ENCODE data around the gene GMNC. TPM values are rescaled to one million over a fixed set of nuclear protein-coding genes. Genes with fewer than 3 reads are reported as not detected.

GMNC gene
- total RNA-seq, 4 donors from 2014 or later = not detected

DNA sequence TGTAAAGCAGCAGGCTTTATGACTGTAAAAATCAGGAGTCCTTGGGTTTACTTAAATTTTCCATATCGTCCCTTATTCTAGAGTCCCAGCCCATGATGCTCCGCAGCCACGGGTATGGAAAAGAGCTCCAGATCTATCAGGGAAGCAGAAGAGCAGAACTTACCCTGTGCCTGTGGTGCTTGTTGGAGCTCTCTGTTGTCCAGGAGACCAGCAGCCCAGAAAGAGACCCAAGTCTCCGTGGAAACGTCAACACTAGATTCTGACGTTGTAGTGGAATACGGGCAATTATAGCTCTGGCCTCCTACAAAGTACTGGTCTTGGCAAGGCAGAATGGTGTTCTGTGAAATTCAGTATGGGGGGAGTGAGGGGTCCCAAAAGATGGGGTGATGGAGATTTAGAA is 2.0 kb downstream of the GMNC start:
- DNase-seq (ENCODE audit: low spot score in 2 of 2) = no peak
- TF ChIP-seq POLR2A (IDR thresholded peaks at IDR 0.05) = no peak
- TF ChIP-seq, protein P1, sequence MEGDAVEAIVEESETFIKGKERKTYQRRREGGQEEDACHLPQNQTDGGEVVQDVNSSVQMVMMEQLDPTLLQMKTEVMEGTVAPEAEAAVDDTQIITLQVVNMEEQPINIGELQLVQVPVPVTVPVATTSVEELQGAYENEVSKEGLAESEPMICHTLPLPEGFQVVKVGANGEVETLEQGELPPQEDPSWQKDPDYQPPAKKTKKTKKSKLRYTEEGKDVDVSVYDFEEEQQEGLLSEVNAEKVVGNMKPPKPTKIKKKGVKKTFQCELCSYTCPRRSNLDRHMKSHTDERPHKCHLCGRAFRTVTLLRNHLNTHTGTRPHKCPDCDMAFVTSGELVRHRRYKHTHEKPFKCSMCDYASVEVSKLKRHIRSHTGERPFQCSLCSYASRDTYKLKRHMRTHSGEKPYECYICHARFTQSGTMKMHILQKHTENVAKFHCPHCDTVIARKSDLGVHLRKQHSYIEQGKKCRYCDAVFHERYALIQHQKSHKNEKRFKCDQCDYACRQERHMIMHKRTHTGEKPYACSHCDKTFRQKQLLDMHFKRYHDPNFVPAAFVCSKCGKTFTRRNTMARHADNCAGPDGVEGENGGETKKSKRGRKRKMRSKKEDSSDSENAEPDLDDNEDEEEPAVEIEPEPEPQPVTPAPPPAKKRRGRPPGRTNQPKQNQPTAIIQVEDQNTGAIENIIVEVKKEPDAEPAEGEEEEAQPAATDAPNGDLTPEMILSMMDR (IDR thresholded peaks at IDR 0.05) = no peak
- 76% methylated on average over 7 of the region's 7 CpGs for WGBS, 2 donors
- H3K4me3 ChIP-seq (ENCODE audit: low read depth, poor library complexity, severe bottlenecking) = no peak overlapping the region
- intact Hi-C loops (cut with DNase I; ENCODE audit: low total_unique reads) = no loop called here

DNA sequence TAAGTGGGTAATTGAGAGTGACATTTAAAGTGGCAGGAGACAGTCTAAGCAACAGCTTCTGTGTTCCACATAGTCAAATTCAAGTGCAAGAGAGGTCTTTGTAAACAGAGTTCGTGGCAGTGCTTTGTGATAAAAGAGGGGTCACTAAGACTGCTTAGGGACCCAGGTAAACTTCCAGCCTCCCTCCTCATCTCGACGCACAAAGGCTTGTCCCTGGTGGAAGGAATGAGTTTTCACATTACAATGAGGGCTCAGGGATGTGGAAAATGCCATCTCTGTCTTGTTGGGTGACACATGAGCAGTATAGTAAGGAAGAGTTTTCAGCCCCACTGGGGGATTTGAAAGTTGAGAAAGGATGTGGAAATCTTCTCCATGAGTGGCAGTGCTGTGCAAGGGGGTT is 7.3 kb downstream of the GMNC start:
- no peak for DNase-seq (ENCODE audit: low spot score in 2 of 2)
- no peak overlapping the region for H3K4me3 ChIP-seq (ENCODE audit: low read depth, poor library complexity, severe bottlenecking)
- TF ChIP-seq POLR2A (IDR thresholded peaks at IDR 0.05) = no peak
- TF ChIP-seq, protein P1 (IDR thresholded peaks at IDR 0.05) = no peak
- intact Hi-C loops (cut with DNase I; ENCODE audit: low total_unique reads) = no loop called here
- 48 to 60% methylated on average over 3 of the region's 3 CpGs for WGBS, 2 donors

DNA sequence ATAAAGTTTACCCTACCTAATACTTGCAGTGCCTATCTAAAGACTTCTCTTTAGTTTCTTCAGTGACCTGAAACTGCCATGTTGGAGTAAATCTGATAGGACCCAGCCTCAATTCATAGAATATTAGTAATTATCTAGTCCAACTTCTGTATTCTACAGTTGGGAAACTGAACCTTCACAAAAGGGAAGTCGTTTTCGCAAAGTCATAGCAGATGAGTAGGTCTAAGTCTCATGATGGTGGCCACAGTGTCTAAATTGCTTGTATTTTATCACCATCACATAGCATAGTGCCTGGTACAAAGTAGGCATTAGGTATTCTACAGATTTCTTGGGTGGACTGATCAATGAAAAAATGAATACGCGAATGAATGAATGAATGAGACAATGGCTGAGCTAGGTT is 8.4 kb downstream of the GMNC start:
- no peak for TF ChIP-seq POLR2A (IDR thresholded peaks at IDR 0.05)
- TF ChIP-seq, protein P1 (IDR thresholded peaks at IDR 0.05) = no peak
- H3K4me3 ChIP-seq (ENCODE audit: low read depth, poor library complexity, severe bottlenecking) = no peak overlapping the region
- intact Hi-C loops (cut with DNase I; ENCODE audit: low total_unique reads) = no loop called here
- no peak for DNase-seq (ENCODE audit: low spot score in 2 of 2)
- 88 to 90% methylated on average over 4 of the region's 4 CpGs for WGBS, 2 donors

DNA sequence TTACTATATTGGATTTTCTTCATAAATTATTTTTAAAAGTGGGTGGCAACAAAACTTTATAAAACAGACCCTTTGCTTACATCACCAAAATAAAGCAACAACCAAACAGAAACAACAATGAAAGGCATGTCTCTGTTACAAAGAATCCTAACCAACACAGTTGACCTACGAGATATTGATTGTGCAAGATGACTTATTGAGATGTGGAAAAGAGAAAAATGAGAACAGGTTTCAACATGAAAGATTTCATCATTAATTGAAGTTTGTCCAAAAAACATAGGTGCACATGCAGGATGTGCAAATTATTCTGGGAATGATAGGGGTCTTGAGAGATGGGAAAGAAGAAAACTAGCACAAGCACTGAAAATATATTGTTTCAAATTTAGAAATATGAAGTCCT is 9.0 kb downstream of the GMNC start:
- intact Hi-C loops (cut with DNase I; ENCODE audit: low total_unique reads) = no loop called here
- DNase-seq (ENCODE audit: low spot score in 2 of 2) = no peak
- TF ChIP-seq, protein P1 (IDR thresholded peaks at IDR 0.05) = no peak
- TF ChIP-seq POLR2A (IDR thresholded peaks at IDR 0.05) = no peak
- 21 to 35% methylated on average over 1 of the region's 1 CpG for WGBS, 2 donors
- H3K4me3 ChIP-seq (ENCODE audit: low read depth, poor library complexity, severe bottlenecking) = no peak overlapping the region

DNA sequence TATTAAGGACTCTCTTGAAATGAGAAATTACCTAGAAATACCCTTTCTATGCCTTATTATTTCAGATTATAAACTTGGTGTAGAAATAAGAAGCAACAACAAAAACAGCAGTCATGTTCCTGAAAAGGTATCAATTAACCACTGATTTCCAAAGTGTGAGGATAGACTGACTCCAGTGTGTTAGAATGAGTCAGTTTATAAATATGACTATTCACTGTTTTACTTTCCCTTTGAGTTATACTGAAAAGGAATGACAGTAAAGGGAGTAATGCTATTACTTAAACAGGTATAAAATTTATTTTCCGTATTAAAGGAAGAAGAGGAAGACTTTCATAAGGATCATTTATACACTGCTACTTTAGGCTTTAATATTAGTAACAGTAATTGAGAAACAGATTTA is 12.9 kb downstream of the GMNC start:
- DNase-seq (ENCODE audit: low spot score in 2 of 2) = no peak
- H3K4me3 ChIP-seq (ENCODE audit: low read depth, poor library complexity, severe bottlenecking) = no peak overlapping the region
- intact Hi-C loops (cut with DNase I; ENCODE audit: low total_unique reads) = no loop called here
- no peak for TF ChIP-seq POLR2A (IDR thresholded peaks at IDR 0.05)
- TF ChIP-seq, protein P1 (IDR thresholded peaks at IDR 0.05) = no peak
- WGBS, 2 donors = 92 to 95% methylated on average over 1 of the region's 1 CpG

DNA sequence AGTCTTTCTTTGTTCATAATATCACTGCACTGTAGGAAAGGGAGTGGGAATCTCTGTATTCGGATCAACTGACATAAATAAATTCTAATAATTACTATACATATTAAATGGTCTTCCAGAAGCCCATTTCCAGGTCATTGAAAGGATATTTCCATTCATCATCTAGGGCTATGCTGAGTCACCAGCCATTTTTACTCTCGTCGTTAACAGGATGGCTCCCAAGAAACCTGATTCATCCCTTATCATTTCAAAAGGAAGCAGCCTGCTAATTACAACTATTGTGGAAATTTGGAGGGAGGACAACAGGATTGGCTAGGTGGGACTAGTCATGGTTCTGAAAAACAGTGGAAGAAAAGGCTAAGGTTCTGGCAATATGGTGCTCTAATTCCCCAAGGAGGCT is 13.6 kb downstream of the GMNC start:
- 63 to 73% methylated on average over 3 of the region's 3 CpGs for WGBS, 2 donors
- no peak for DNase-seq (ENCODE audit: low spot score in 2 of 2)
- no peak for TF ChIP-seq POLR2A (IDR thresholded peaks at IDR 0.05)
- TF ChIP-seq, protein P1 (IDR thresholded peaks at IDR 0.05) = no peak

More for the DNA sequence above, 13.6 kb downstream of the GMNC start:
- intact Hi-C loops (cut with DNase I; ENCODE audit: low total_unique reads) = no loop called here
- no peak overlapping the region for H3K4me3 ChIP-seq (ENCODE audit: low read depth, poor library complexity, severe bottlenecking)

Data from lower leg skin (tissue), 4 donors.